ENCODE data around the gene RASL10B.

GRCh38 chr17:35701491-35701890, 29.9 kb upstream of the RASL10B start:
- TF ChIP-seq CTCF (IDR thresholded peaks at IDR 0.05), result no peak
- TF ChIP-seq POLR2A (IDR thresholded peaks at IDR 0.05), result no peak
